ENCODE data around the gene OR13A1. TPM values are rescaled to one million over a fixed set of nuclear protein-coding genes. Genes with fewer than 3 reads are reported as not detected.
"Not testable (repeated sequence)": the region's sequence is repeated elsewhere in the genome, so short reads cannot be mapped to it uniquely, and the experiment has no call there.

The OR13A1 gene
- total RNA-seq, 2 donors from 2014 or later: not detected

DNA sequence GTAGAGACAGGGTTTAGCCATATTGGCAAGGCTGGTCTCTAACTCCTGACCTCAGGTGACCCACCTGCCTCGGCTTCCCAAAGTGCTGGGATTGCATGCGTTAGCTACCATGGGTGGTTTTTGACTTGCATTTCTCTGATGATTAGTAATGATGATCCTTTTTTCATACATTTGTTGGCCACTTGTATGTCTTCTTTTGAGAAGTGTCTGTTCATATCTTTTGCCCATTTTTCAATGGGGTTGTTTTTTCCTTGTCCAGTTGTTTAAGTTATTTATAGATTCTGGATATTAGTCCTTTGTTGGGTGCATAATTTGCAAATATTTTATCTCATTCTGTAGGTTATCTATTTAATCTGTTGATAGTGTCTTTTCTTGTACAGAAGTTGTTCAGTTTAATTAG lies 4.3 kb upstream of the OR13A1 start:
- Mint-ChIP-seq H3K9me3 (peaks cover 3% of the 10 kb centered on the region), H3K27ac (no peak overlapping the region)

DNA sequence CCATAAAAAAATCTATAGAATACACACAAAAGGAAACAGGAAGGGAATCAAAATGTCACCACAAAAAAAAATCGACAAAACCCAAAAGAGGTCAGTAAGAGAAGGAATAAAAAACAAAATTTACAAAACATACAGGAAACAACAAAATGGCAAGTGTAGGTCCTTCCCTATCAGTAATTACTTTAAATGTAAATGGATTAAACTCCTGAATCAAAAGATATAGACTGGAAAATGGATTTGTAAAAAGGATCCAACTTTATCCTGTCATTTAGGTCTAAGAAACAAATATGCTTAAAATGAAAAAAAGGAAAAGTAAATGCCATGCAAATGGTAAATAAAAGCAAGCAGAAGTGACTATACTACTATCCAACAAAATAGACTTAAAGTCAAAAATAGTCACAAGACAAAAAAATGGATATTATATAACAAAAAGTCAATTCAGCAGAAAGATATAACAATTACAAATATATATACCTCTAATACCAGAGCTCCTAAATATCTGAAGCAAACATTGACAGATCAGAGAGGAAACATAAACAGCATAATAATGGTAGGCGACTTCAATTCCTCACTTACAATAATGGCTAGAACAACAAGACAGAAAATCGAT lies 2.0 kb downstream of the OR13A1 start:
- ATAC-seq (no peak), DNase-seq (ENCODE audit: low spot score) (no peak)
- H3K4me1 Mint-ChIP-seq (ENCODE audit: low read depth in 2 of 2): no peaks in the 10 kb centered on the region
- no peak overlapping the region for H3K4me3 Mint-ChIP-seq
- no peak overlapping the region for H3K27ac Mint-ChIP-seq
- H3K9me3 Mint-ChIP-seq: peaks cover 8% of the 10 kb centered on the region
- H3K36me3 Mint-ChIP-seq: peaks cover 14% of the 10 kb centered on the region
- H3K27me3 Mint-ChIP-seq: peaks cover 27 to 51% of the 10 kb centered on the region in 2 donors

More for the DNA sequence above, 4.3 kb upstream of the OR13A1 start:
- DNase-seq (ENCODE audit: low spot score) (no peak), ATAC-seq (no peak)
- Mint-ChIP-seq H3K4me1 (ENCODE audit: low read depth in 2 of 2) (no peaks in the 10 kb centered on the region), H3K27me3 (peaks cover 14 to 27% of the 10 kb centered on the region in 2 donors), H3K36me3 (peaks cover 6% of the 10 kb centered on the region), H3K4me3 (no peak overlapping the region)

- peaks cover 8% of the 10 kb centered on the region for H3K9me3 Mint-ChIP-seq
- H3K4me1 Mint-ChIP-seq (ENCODE audit: low read depth in 2 of 2): no peaks in the 10 kb centered on the region
- H3K36me3 Mint-ChIP-seq: peaks cover 14% of the 10 kb centered on the region
- ATAC-seq: no peak
- H3K27ac Mint-ChIP-seq: no peak overlapping the region
- H3K27me3 Mint-ChIP-seq: peaks cover 30 to 51% of the 10 kb centered on the region in 2 donors
- H3K4me3 Mint-ChIP-seq: no peak overlapping the region
- DNase-seq (ENCODE audit: low spot score): no peak
Observed at GRCh38 chr10:45308707-45309106, 6.7 kb downstream of the OR13A1 start.

DNA sequence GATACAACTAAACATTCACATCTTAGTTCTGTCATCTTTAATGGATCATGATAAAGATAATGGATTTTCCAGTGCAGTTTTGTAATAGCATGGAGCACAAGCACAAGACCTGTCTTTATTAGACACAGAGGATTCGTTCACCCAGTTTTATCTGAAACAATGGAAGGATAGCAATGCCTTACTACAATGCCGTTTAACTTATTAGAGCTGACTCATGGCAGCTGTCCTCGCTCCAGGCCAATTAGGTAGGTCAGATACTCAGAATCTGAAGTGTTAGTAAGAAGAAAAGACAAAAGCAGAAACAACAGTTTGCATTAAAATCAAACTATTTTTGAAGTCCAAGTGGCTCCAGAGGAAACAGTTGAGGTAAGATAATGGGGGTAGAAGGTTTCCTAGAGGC lies 12.8 kb downstream of the OR13A1 start:
- Mint-ChIP-seq H3K27ac (no peak overlapping the region), H3K9me3 (no peaks in the 10 kb centered on the region), H3K36me3 (no peaks in the 10 kb centered on the region), H3K27me3 (peaks cover 30 to 51% of the 10 kb centered on the region in 2 donors), H3K4me1 (ENCODE audit: low read depth in 2 of 2) (peaks cover 0 to 3% of the 10 kb centered on the region in 2 donors), H3K4me3 (no peak overlapping the region)
- no peak for DNase-seq (ENCODE audit: low spot score)
- ATAC-seq: no peak

DNA sequence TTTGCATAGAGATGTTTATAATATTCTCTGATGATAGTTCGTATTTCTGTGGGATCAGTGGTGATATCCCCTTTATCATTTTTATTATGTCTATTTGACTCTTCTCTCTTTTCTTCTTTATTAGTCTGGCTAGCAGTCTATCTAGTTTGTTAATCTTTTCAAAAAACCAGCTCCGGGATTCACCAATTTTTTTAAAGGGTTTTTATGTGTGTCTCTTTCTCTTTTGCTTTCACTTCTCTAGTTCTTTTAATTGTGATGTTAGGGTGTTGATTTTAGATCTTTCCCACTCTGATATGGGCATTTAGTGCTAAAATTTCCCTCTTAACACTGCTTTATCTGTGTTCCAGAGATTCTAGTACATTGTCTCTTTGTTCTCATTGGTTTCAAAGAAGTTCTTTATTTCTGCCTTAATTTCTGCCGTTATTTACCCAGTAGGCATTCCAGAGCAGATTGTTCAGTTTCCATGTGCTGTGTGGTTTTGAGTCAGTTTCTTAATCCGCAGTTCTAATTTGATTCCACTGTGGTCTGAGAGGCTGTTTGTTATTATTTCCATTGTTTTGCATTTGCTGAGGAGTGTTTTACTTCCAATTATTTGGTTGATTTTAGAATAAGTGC lies 17.0 kb downstream of the OR13A1 start:
- not testable (repeated sequence) for H3K4me3 Mint-ChIP-seq; ATAC-seq; H3K9me3 Mint-ChIP-seq; H3K27ac Mint-ChIP-seq; H3K4me1 Mint-ChIP-seq (ENCODE audit: low read depth in 2 of 2); DNase-seq (ENCODE audit: low spot score); H3K36me3 Mint-ChIP-seq
- peaks cover 26 to 43% of the 10 kb centered on the region in 2 donors for H3K27me3 Mint-ChIP-seq

- no peak for DNase-seq (ENCODE audit: low spot score)
- ATAC-seq: peak in 1 of 2 donors; percentile 44
- no peaks in the 10 kb centered on the region for H3K36me3 Mint-ChIP-seq
- no peaks in the 10 kb centered on the region for H3K9me3 Mint-ChIP-seq
- peaks cover 16 to 23% of the 10 kb centered on the region in 2 donors for H3K27me3 Mint-ChIP-seq
- H3K4me3 Mint-ChIP-seq: no peak overlapping the region
- peaks cover 0 to 3% of the 10 kb centered on the region in 2 donors for H3K4me1 Mint-ChIP-seq (ENCODE audit: low read depth in 2 of 2)
- H3K27ac Mint-ChIP-seq: no peak overlapping the region
Observed at GRCh38 chr10:45294681-45295080, 20.7 kb downstream of the OR13A1 start.

DNA sequence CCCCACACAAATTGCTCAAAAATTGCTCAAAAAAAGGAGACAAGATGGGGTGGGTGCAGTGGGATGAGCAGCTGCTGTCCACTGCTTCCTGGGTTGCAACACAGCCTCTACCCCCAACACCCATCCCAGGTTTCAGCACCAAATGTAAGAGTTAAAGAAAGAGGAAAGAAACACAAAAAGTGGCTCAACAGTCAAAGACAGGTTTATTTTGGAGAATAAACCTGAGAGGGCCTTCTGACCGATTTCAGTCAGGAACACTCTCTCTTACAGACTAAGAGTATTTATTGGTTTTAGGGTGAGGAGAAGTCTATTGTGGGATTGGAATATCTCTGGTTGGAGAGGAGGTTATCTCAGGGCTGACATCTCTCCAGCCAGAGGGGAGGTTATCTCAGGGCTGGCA lies 28.4 kb downstream of the OR13A1 start:
- Mint-ChIP-seq H3K27me3 (peaks cover 10 to 13% of the 10 kb centered on the region in 2 donors), H3K4me1 (ENCODE audit: low read depth in 2 of 2) (no peaks in the 10 kb centered on the region), H3K9me3 (no peaks in the 10 kb centered on the region), H3K4me3 (no peak overlapping the region), H3K27ac (no peak overlapping the region), H3K36me3 (no peaks in the 10 kb centered on the region)
- ATAC-seq (no peak), DNase-seq (ENCODE audit: low spot score) (no peak)

DNA sequence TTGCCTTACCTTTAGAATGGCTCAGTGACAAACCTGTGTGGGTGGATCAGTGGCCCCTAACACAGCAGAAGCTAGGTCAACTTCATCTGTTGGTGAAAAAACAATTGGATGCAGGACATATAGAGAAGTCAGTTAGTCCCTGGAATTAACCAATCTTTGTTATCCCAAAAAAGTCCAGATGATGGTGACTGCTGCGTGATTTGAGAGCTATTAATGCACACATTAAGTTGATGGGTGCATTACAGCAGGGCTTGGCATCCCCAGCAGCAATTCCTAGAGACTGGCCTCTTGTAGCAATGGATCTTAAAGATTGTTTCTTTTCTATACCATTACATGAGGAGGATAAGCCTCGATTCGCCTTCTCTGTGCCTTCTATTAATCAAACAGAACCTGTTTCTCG lies 33.3 kb downstream of the OR13A1 start:
- no peak overlapping the region for H3K4me3 Mint-ChIP-seq
- H3K36me3 Mint-ChIP-seq: no peaks in the 10 kb centered on the region
- no peaks in the 10 kb centered on the region for H3K4me1 Mint-ChIP-seq (ENCODE audit: low read depth in 2 of 2)
- H3K27ac Mint-ChIP-seq: no peak overlapping the region
- H3K27me3 Mint-ChIP-seq: peaks cover 6 to 18% of the 10 kb centered on the region in 2 donors
- no peaks in the 10 kb centered on the region for H3K9me3 Mint-ChIP-seq
- ATAC-seq (no peak), DNase-seq (ENCODE audit: low spot score) (no peak)

GRCh38 chr10:45280113-45280760 lies 35.2 kb downstream of the OR13A1 start:
- no peak for ATAC-seq
- H3K27ac Mint-ChIP-seq: no peak overlapping the region
- peaks cover 6 to 18% of the 10 kb centered on the region in 2 donors for H3K27me3 Mint-ChIP-seq
- no peak for DNase-seq (ENCODE audit: low spot score)
- H3K9me3 Mint-ChIP-seq: no peaks in the 10 kb centered on the region
- H3K36me3 Mint-ChIP-seq: no peaks in the 10 kb centered on the region
- no peaks in the 10 kb centered on the region for H3K4me1 Mint-ChIP-seq (ENCODE audit: low read depth in 2 of 2)
- no peak overlapping the region for H3K4me3 Mint-ChIP-seq

DNA sequence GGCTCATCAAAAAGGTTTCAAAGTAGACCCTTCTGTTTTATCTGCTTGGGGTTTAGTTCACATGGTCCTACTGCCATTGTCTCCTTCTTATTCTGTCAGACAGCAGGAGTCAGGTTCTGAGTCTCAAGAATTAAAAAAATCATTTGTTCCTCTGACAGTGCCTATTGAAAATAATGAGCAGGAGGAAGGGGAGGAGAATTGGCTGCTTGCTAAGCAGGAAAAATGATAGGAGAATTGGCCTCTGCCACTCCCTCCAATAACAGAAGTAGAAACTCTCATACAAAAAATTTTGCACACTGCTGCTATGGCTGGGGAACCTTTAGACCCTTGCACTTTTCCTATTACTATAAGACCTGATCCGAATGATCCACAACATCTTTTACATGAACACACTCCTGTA lies 35.7 kb downstream of the OR13A1 start:
- peaks cover 6 to 18% of the 10 kb centered on the region in 2 donors for H3K27me3 Mint-ChIP-seq
- DNase-seq (ENCODE audit: low spot score): no peak
- ATAC-seq: no peak
- no peaks in the 10 kb centered on the region for H3K4me1 Mint-ChIP-seq (ENCODE audit: low read depth in 2 of 2)
- no peak overlapping the region for H3K27ac Mint-ChIP-seq
- H3K4me3 Mint-ChIP-seq: no peak overlapping the region
- H3K36me3 Mint-ChIP-seq: no peaks in the 10 kb centered on the region
- no peaks in the 10 kb centered on the region for H3K9me3 Mint-ChIP-seq

- Mint-ChIP-seq H3K4me3 (no peak overlapping the region), H3K27ac (no peak overlapping the region), H3K4me1 (ENCODE audit: low read depth in 2 of 2) (no peaks in the 10 kb centered on the region), H3K36me3 (no peaks in the 10 kb centered on the region), H3K27me3 (peaks cover 6 to 13% of the 10 kb centered on the region in 2 donors), H3K9me3 (no peaks in the 10 kb centered on the region)
- ATAC-seq (no peak), DNase-seq (ENCODE audit: low spot score) (no peak)
Observed at GRCh38 chr10:45278860-45279498, 36.4 kb downstream of the OR13A1 start.

- DNase-seq (ENCODE audit: low spot score); H3K9me3 Mint-ChIP-seq; ATAC-seq; H3K27ac Mint-ChIP-seq; H3K36me3 Mint-ChIP-seq; H3K4me1 Mint-ChIP-seq (ENCODE audit: low read depth in 2 of 2); H3K4me3 Mint-ChIP-seq: not testable (repeated sequence)
- peaks cover 12 to 21% of the 10 kb centered on the region in 2 donors for H3K27me3 Mint-ChIP-seq
Observed at GRCh38 chr10:45276146-45276545, 39.3 kb downstream of the OR13A1 start.

- H3K27me3 Mint-ChIP-seq: peaks cover 27 to 28% of the 10 kb centered on the region in 2 donors
- no peak overlapping the region for H3K27ac Mint-ChIP-seq
- no peaks in the 10 kb centered on the region for H3K4me1 Mint-ChIP-seq (ENCODE audit: low read depth in 2 of 2)
- ATAC-seq (no peak), DNase-seq (ENCODE audit: low spot score) (no peak)
- no peaks in the 10 kb centered on the region for H3K9me3 Mint-ChIP-seq
- no peaks in the 10 kb centered on the region for H3K36me3 Mint-ChIP-seq
- H3K4me3 Mint-ChIP-seq: no peak overlapping the region
Observed at GRCh38 chr10:45274364-45274763, 41.0 kb downstream of the OR13A1 start.

DNA sequence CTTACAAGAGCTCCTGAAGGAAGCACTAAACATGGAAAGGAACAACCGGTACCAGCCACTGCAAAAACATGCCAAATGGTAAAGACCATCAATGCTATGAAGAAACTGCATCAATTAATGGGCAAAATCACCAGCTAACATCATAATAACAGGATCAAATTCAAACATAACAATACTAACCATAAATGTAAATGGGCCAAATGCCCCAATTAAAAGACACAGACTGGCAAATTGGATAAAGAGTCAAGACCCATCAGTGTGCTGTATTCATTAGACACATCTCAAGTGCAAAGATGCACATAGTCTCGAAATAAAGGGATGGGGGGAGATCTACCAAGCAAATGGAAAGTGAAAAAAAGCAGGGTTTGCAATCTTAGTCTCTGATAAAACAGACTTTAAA lies 47.6 kb downstream of the OR13A1 start:
- not testable (repeated sequence) for H3K27ac Mint-ChIP-seq; DNase-seq (ENCODE audit: low spot score); H3K4me1 Mint-ChIP-seq (ENCODE audit: low read depth in 2 of 2); ATAC-seq; H3K4me3 Mint-ChIP-seq; H3K9me3 Mint-ChIP-seq; H3K36me3 Mint-ChIP-seq
- peaks cover 45 to 63% of the 10 kb centered on the region in 2 donors for H3K27me3 Mint-ChIP-seq

Data from natural killer cell treated with Interleukin-12 subunit alpha and Interleukin-12 subunit beta and Interleukin-15 and Interleukin-18, amount 100 ng/mL, for 72 hours (primary cell).